ENCODE measurements around the gene PRKCE. TPM values are rescaled to one million over a fixed set of nuclear protein-coding genes. Genes with fewer than 3 reads are reported as not detected.

The PRKCE gene
- total RNA-seq, 1 experiment from 2014 or later, result 1.3 TPM

DNA sequence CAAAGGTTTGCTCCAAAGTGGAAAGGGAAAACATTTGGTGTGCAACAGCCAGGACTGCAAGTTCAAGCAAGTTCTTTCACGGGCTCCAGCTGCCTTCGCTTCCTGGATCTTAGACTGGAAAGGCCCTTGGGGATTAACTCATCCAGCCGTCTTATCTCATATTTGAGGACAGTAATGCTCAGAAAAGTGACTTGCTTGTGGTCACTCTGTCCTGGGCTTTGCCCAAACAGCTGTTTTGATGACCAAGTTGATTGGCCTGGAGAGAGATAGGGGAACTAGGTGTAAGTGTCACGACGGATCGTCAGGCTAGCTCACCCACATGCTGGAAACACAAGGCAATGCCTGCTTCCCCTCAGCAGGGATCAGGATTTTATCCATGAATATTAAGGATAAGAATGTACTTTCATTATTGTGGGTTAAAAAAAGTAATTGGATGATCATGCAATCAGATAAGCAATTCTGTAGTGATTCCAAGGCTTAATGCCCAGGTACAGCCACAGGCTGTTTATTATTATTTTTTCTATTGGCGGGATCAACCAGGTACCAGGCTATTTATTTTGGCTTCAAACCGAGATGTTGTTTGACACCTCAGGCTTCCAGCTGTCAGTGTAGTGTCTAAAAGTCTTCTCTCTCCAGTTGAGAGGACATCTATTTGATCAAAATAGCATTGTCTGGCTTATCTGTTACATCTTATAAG is 483.2 kb downstream of the PRKCE start:
- Histone ChIP-seq H3K9me3 (ENCODE audit: control insufficient read depth, low read depth, low read length) (no peaks in the 10 kb centered on the region), H2BK20ac (ENCODE audit: low read depth, low read length, poor library complexity, severe bottlenecking) (no peak overlapping the region), H3K23ac (ENCODE audit: insufficient read length, low read depth, low read length) (no peak overlapping the region), H3K23me2 (ENCODE audit: insufficient read length, low read depth, low read length, poor library complexity, severe bottlenecking) (no peaks in the 10 kb centered on the region), H3K4ac (ENCODE audit: low read depth, low read length) (no peak overlapping the region), H2BK12ac (ENCODE audit: insufficient read length, low read depth, low read length) (no peak overlapping the region), H2BK120ac (ENCODE audit: low read depth, low read length, poor library complexity, severe bottlenecking) (no peak overlapping the region), H3K4me2 (ENCODE audit: insufficient read depth, insufficient read length, low read length) (no peak overlapping the region), H3K56ac (ENCODE audit: insufficient read length, low read depth, low read length) (no peak overlapping the region), H2AFZ (ENCODE audit: low read length) (no peak overlapping the region), H4K8ac (replicated peaks; ENCODE audit: insufficient read length, low read depth, low read length) (no peak overlapping the region), H3K79me1 (ENCODE audit: insufficient read depth, low read depth, low read length, poor library complexity, severe bottlenecking) (no peaks in the 10 kb centered on the region), H3K18ac (ENCODE audit: insufficient read length, low read depth, low read length) (no peak overlapping the region), H3K4me1 (ENCODE audit: insufficient read depth, low read length) (peaks cover 4% of the 10 kb centered on the region; the same call in 1 of the 2 replicates), H3K79me2 (ENCODE audit: insufficient read depth, low read length) (no peaks in the 10 kb centered on the region), H4K20me1 (ENCODE audit: control insufficient read depth, insufficient read depth, insufficient read length) (no peaks in the 10 kb centered on the region), H2AK5ac (ENCODE audit: insufficient read length, low read length) (no peak overlapping the region), H3K27ac (ENCODE audit: insufficient read length, low read depth, low read length) (no peak overlapping the region), H3T11ph (ENCODE audit: low read length) (no peak overlapping the region), H3K14ac (ENCODE audit: insufficient read depth, low read length) (no peak overlapping the region), H4K5ac (ENCODE audit: insufficient read length, low read depth, low read length) (no peak overlapping the region), H3K27me3 (ENCODE audit: insufficient read depth, low read length) (no peaks in the 10 kb centered on the region; the same call in 1 of the 2 replicates), H3K9ac (ENCODE audit: extremely low read depth, insufficient read length, low read length) (no peak overlapping the region), H4K91ac (ENCODE audit: insufficient read length, low read depth, low read length) (no peak overlapping the region), H2BK5ac (ENCODE audit: insufficient read length, low read length) (no peak overlapping the region), H2BK15ac (ENCODE audit: low read depth, low read length) (no peak overlapping the region)
- TF ChIP-seq, protein P1, sequence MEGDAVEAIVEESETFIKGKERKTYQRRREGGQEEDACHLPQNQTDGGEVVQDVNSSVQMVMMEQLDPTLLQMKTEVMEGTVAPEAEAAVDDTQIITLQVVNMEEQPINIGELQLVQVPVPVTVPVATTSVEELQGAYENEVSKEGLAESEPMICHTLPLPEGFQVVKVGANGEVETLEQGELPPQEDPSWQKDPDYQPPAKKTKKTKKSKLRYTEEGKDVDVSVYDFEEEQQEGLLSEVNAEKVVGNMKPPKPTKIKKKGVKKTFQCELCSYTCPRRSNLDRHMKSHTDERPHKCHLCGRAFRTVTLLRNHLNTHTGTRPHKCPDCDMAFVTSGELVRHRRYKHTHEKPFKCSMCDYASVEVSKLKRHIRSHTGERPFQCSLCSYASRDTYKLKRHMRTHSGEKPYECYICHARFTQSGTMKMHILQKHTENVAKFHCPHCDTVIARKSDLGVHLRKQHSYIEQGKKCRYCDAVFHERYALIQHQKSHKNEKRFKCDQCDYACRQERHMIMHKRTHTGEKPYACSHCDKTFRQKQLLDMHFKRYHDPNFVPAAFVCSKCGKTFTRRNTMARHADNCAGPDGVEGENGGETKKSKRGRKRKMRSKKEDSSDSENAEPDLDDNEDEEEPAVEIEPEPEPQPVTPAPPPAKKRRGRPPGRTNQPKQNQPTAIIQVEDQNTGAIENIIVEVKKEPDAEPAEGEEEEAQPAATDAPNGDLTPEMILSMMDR (conservative IDR thresholded peaks at IDR 0.05), result no peak
- Mint-ChIP-seq H3K4me1 (0 out of 4 replicates have a peak, but pooled peaks cover 0 to 3% of the 10 kb centered on the region in 2 experiments), H3K36me3 (ENCODE audit: insufficient read depth in 1 of 3, low read depth in 3 of 3) (no peaks in the 10 kb centered on the region), H3K9me3 (no peaks in the 10 kb centered on the region), H3K4me3 (no peak overlapping the region), H3K27ac (no peak overlapping the region), H3K27me3 (ENCODE audit: low read depth) (peaks cover 2% of the 10 kb centered on the region; the same call in 1 of the 2 replicates)
- WGBS (ENCODE audit: extremely low coverage, insufficient read length, low lambda C conversion rate), result no CpG with 5 or more reads among the region's 8 CpGs
- DNase-seq, result no peak
